Measurements from ENCODE around the gene TIMM10B.

GRCh38 chr11:6480299-6480914 lies 894 bp upstream of the TIMM10B start:
- TF ChIP-seq POLR2AphosphoS5 (IDR thresholded peaks at IDR 0.05; ENCODE audit: low read depth, low read length), result no peak
- no peak for TF ChIP-seq TCF7L2 (IDR thresholded peaks at IDR 0.05; ENCODE audit: low read depth, low read length)
